GM21423 (cell line): ENCODE data around the gene GTF2A1.
"Not testable (repeated sequence)": the region's sequence is repeated elsewhere in the genome, so short reads cannot be mapped to it uniquely, and the experiment has no call there.

Source experiments
- ATAC-seq: cut with Tn5 transposase; IDR thresholded peaks from one replicate; pipeline ENCODE4 v1.9.1; 2021; ENCODE audit warnings: mild to moderate bottlenecking, moderate library complexity; ENCODE audit not compliant: unreplicated experiment

Gene GTF2A1

GRCh38 chr14:81233615-81234014, 12.9 kb upstream of the GTF2A1 start:
- no peak for ATAC-seq

- ATAC-seq = no peak
Measured at GRCh38 chr14:81231540-81231939, 10.8 kb upstream of the GTF2A1 start.

- no peak for ATAC-seq
Measured at GRCh38 chr14:81224222-81224621, 3.5 kb upstream of the GTF2A1 start.

GRCh38 chr14:81223788-81224187, 3.0 kb upstream of the GTF2A1 start:
- ATAC-seq = not testable (repeated sequence)

GRCh38 chr14:81222691-81223090, 1.9 kb upstream of the GTF2A1 start:
- no peak for ATAC-seq

- no peak for ATAC-seq
Measured at GRCh38 chr14:81222126-81222525, 1.4 kb upstream of the GTF2A1 start.

- no peak for ATAC-seq
Measured at GRCh38 chr14:81221579-81222102, 882 bp upstream of the GTF2A1 start.

GRCh38 chr14:81220580-81220829, 254 bp downstream of the GTF2A1 start:
- no peak for ATAC-seq

- no peak for ATAC-seq
Measured at GRCh38 chr14:81219759-81220579, 790 bp downstream of the GTF2A1 start.

GRCh38 chr14:81219210-81219758, 1.5 kb downstream of the GTF2A1 start:
- peak; percentile 58 for ATAC-seq

- ATAC-seq = peak; percentile 72
Measured at GRCh38 chr14:81211844-81212243, 8.9 kb downstream of the GTF2A1 start.

GRCh38 chr14:81209167-81209836, 11.5 kb downstream of the GTF2A1 start:
- peak; percentile 51 for ATAC-seq

GRCh38 chr14:81208489-81208888, 12.3 kb downstream of the GTF2A1 start:
- ATAC-seq = no peak

- no peak for ATAC-seq
Measured at GRCh38 chr14:81206115-81206514, 14.6 kb downstream of the GTF2A1 start.

- ATAC-seq = no peak
Measured at GRCh38 chr14:81205639-81206038, 15.1 kb downstream of the GTF2A1 start.

- ATAC-seq = no peak
Measured at GRCh38 chr14:81200054-81200453, 20.7 kb downstream of the GTF2A1 start.

GRCh38 chr14:81199084-81199483, 21.7 kb downstream of the GTF2A1 start:
- ATAC-seq = no peak

GRCh38 chr14:81198651-81199050, 22.1 kb downstream of the GTF2A1 start:
- ATAC-seq = no peak

- ATAC-seq = peak; percentile 55
Measured at GRCh38 chr14:81193924-81194633, 26.7 kb downstream of the GTF2A1 start.

- ATAC-seq = no peak
Measured at GRCh38 chr14:81192594-81192993, 28.2 kb downstream of the GTF2A1 start.

GRCh38 chr14:81187832-81188522, 32.8 kb downstream of the GTF2A1 start:
- peak; percentile 95 for ATAC-seq
